GM12878 (cell line): ENCODE data around the gene HOMER2. TPM values are rescaled to one million over a fixed set of nuclear protein-coding genes. Genes with fewer than 3 reads are reported as not detected.

Experiments
- ATAC-seq: fragments of 200-7000 bp; cut with Tn5 transposase; 3 replicates; pipeline ENCODE4 v1.9.1; 2020; ENCODE audit warnings: mild to moderate bottlenecking, moderate library complexity
- BruUV-seq: library from RNA; stranded (reverse); fragments of 400-500 nt; replicated peaks from 2 replicates; lab custom pipeline; 2021; lab: Mats Ljungman, UMichigan
- CTCF ChIA-PET: fragments of 300-600 bp; sonication (Branson Sonifier 250); formaldehyde crosslinking; extraction: SDS; loops from one replicate; lab custom pipeline; 2021; ENCODE audit warnings: inconsistent platforms; lab: Yijun Ruan, JAX
- POLR2A ChIA-PET: fragments of 350-600 bp; formaldehyde crosslinking; extraction: SDS; loops from one replicate; lab custom pipeline; 2021; ENCODE audit warnings: inconsistent platforms; lab: Charles Lee
- RAD21 ChIA-PET: fragments of 300-600 bp; sonication (Branson Sonifier 250); formaldehyde crosslinking; loops from one replicate; lab custom pipeline; 2023; ENCODE audit warnings: antibody characterized with exemption; ENCODE audit not compliant: unreplicated experiment; lab: Charles Lee
- SMC1A ChIA-PET: fragments of 300-600 bp; sonication (Branson Sonifier 250); formaldehyde crosslinking; loops from one replicate; lab custom pipeline; 2023; ENCODE audit not compliant: unreplicated experiment, uncharacterized antibody; lab: Charles Lee
- DNase-seq: peaks from one replicate; pipeline ENCODE4 v3.0.0-alpha.2; 2011; ENCODE audit warnings: low read depth, low spot score
- FAIRE-seq: peaks from 3 replicates; lab custom pipeline; 2011; peaks lifted over from hg19 to GRCh38; lab: Jason Lieb, UNC
- H2AFZ ChIP-seq: 2 replicates; pipeline ENCODE4 v1.6.0; 2011; ENCODE audit warnings: low read depth, low read length, control low read depth; ENCODE audit not compliant: control insufficient read depth
- H3K27ac ChIP-seq: 2 replicates; pipeline ENCODE4 v1.5.1; 2011; ENCODE audit warnings: control low read depth; ENCODE audit not compliant: control insufficient read depth, insufficient read depth
- H3K27me3 ChIP-seq, 2 experiments: replicated peaks in 1 of 2; 2 replicates each; pipeline versions ENCODE4 v1.6.0 to v1.6.1; 2011; ENCODE audit warnings: low read length in 1 of 2; ENCODE audit not compliant: control insufficient read depth in 2 of 2, insufficient read depth in 2 of 2
- H3K36me3 ChIP-seq, 2 experiments: 2 replicates each; pipeline ENCODE4 v1.5.1; 2011; ENCODE audit warnings: low read length in 1 of 2; ENCODE audit not compliant: control insufficient read depth in 2 of 2, insufficient read depth in 2 of 2
- H3K4me1 ChIP-seq: 2 replicates; pipeline ENCODE4 v1.6.1; 2011; ENCODE audit warnings: mild to moderate bottlenecking, low read length, moderate library complexity, mixed read lengths; ENCODE audit not compliant: control insufficient read depth, insufficient read depth
- H3K4me2 ChIP-seq: 2 replicates; pipeline ENCODE4 v1.6.0; 2011; ENCODE audit warnings: control low read depth; ENCODE audit not compliant: control insufficient read depth, insufficient read depth
- H3K4me3 ChIP-seq: fragments of 200-600 bp; sonication (generic); 2 replicates; pipeline ENCODE4 v1.5.1; 2016
- H3K79me2 ChIP-seq: 2 replicates; pipeline ENCODE4 v1.6.0; 2011; ENCODE audit warnings: low read length; ENCODE audit not compliant: control insufficient read depth, insufficient read depth
- H3K9ac ChIP-seq: 2 replicates; pipeline ENCODE4 v1.8.0; 2011; ENCODE audit warnings: low read length, control low read depth, mixed read lengths; ENCODE audit not compliant: control insufficient read depth, insufficient read depth
- H3K9me3 ChIP-seq: replicated peaks from 3 replicates; pipeline ENCODE4 v1.5.1; 2011; ENCODE audit warnings: mild to moderate bottlenecking, low read length; ENCODE audit not compliant: control insufficient read depth, insufficient read depth
- H4K20me1 ChIP-seq: 2 replicates; pipeline ENCODE4 v1.6.0; 2011; ENCODE audit not compliant: control insufficient read depth, insufficient read depth
- BRCA1 ChIP-seq: IDR thresholded peaks from 2 replicates; pipeline ENCODE4 v1.6.1; 2011; ENCODE audit warnings: low read depth, low read length, improper control_type of control experiment
- JUND ChIP-seq: IDR thresholded peaks from 2 replicates; pipeline ENCODE4 v1.6.1; 2012; ENCODE audit warnings: low read depth, mild to moderate bottlenecking, low read length, improper control_type of control experiment, moderate library complexity
- MTA2 ChIP-seq: fragments of 450-650 bp; IDR thresholded peaks from 2 replicates; pipeline ENCODE4 v1.6.1; 2016; ENCODE audit warnings: low read depth, mild to moderate bottlenecking, moderate library complexity
- RELB ChIP-seq: fragments of 450-650 bp; IDR thresholded peaks from 2 replicates; pipeline ENCODE4 v1.6.1; 2017; ENCODE audit warnings: low read depth, mild to moderate bottlenecking, moderate library complexity
- TAF1 ChIP-seq: IDR thresholded peaks from 2 replicates; pipeline ENCODE4 v1.6.1; 2011; ENCODE audit warnings: mild to moderate bottlenecking, low read depth, low read length, borderline replicate concordance
- YBX1 ChIP-seq: fragments of 450-650 bp; IDR thresholded peaks from 2 replicates; pipeline ENCODE4 v1.6.1; 2016; ENCODE audit warnings: antibody characterized with exemption
- WGBS: methylation state at CpG from one replicate; pipeline ENCODE4 v1.1.6; 2016; ENCODE audit warnings: low lambda C conversion rate; ENCODE audit not compliant: insufficient replicate concordance, insufficient coverage; ENCODE audit errors: missing lambda C conversion rate; 5-methylcytosine and 5-hydroxymethylcytosine counted together
- in situ Hi-C: fragments of 300-500 bp; cut with MboI; formaldehyde crosslinking; loops from 9 replicates; pipeline ENCODE4 v1.14.3; 2018; ENCODE audit warnings: mixed read lengths
- intact Hi-C: fragments of 100-400 bp; cut with micrococcal nuclease; formaldehyde crosslinking; loops from one replicate; pipeline ENCODE4 v1.14.2; 2022; ENCODE audit not compliant: unreplicated experiment
- polyA plus RNA-seq, 11 experiments: library from polyadenylated mRNA; depleted of rRNA in 4 of 11; unstranded in 6 of 11; stranded (reverse) in 5 of 11; fragments of >200 nt; fragmentation: Nextera tagmentation in 4 of 11; fragmentation: Illumina TruSeq in 1 of 11; extraction: Ambion mirVana in 4 of 11; extraction: Trizol in 1 of 11; gene quantifications; 1 replicate in 1 of 11; 2 replicates in 10 of 11; pipeline versions ENCODE4 v1.2.1 to v1.2.3, GENCODE V29; 2011 to 2016; ENCODE audit warnings: inconsistent platforms in 2 of 11, missing spikeins in 2 of 11, low read depth in 1 of 11
- total RNA-seq, 4 experiments: library from RNA; depleted of rRNA in 3 of 4; stranded (reverse); fragments of >200 nt in 3 of 4; fragmentation: Illumina TruSeq in 1 of 4; extraction: Trizol in 1 of 4; gene quantifications; 2 replicates each; pipeline versions ENCODE4 v1.2.1 to v1.2.3, GENCODE V29; 2013 to 2021
- TF ChIP-seq, protein P1 (sequence below): fragments of 450-650 bp; IDR thresholded peaks from 2 replicates; pipeline ENCODE4 v1.6.1; 2018; ENCODE audit warnings: borderline replicate concordance, mild to moderate bottlenecking; ENCODE audit not compliant: partially characterized antibody
- TF ChIP-seq, protein P2 (sequence below): IDR thresholded peaks from 2 replicates; pipeline ENCODE4 v1.6.1; 2012; ENCODE audit warnings: improper control_type of control experiment, low read depth, low read length; ENCODE audit not compliant: insufficient replicate concordance
- TF ChIP-seq, protein P3 (sequence below): fragments of 450-650 bp; formaldehyde crosslinking; IDR thresholded peaks from 2 replicates; pipeline ENCODE4 v1.4.0; 2020; ENCODE audit warnings: mild to moderate bottlenecking, moderate library complexity

The HOMER2 gene
- total and polyA plus RNA-seq, 10 of the 15 experiments (the other 5 are each of a cell fraction or from before 2014, with no cell fraction given), result 0.60 to 5.0 (median 1.8) TPM

GRCh38 chr15:82901114-82901805, 51.3 kb downstream of the HOMER2 start:
- TF ChIP-seq, protein P1, sequence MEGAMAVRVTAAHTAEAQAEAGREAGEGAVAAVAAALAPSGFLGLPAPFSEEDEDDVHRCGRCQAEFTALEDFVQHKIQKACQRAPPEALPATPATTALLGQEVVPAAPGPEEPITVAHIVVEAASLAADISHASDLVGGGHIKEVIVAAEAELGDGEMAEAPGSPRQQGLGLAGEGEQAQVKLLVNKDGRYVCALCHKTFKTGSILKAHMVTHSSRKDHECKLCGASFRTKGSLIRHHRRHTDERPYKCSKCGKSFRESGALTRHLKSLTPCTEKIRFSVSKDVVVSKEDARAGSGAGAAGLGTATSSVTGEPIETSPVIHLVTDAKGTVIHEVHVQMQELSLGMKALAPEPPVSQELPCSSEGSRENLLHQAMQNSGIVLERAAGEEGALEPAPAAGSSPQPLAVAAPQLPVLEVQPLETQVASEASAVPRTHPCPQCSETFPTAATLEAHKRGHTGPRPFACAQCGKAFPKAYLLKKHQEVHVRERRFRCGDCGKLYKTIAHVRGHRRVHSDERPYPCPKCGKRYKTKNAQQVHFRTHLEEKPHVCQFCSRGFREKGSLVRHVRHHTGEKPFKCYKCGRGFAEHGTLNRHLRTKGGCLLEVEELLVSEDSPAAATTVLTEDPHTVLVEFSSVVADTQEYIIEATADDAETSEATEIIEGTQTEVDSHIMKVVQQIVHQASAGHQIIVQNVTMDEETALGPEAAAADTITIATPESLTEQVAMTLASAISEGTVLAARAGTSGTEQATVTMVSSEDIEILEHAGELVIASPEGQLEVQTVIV, result no peak
- TF ChIP-seq MTA2 (no peak), RELB (no peak), YBX1 (no peak), JUND (no peak), TAF1 (no peak), BRCA1 (no peak)
- TF ChIP-seq, protein P2, sequence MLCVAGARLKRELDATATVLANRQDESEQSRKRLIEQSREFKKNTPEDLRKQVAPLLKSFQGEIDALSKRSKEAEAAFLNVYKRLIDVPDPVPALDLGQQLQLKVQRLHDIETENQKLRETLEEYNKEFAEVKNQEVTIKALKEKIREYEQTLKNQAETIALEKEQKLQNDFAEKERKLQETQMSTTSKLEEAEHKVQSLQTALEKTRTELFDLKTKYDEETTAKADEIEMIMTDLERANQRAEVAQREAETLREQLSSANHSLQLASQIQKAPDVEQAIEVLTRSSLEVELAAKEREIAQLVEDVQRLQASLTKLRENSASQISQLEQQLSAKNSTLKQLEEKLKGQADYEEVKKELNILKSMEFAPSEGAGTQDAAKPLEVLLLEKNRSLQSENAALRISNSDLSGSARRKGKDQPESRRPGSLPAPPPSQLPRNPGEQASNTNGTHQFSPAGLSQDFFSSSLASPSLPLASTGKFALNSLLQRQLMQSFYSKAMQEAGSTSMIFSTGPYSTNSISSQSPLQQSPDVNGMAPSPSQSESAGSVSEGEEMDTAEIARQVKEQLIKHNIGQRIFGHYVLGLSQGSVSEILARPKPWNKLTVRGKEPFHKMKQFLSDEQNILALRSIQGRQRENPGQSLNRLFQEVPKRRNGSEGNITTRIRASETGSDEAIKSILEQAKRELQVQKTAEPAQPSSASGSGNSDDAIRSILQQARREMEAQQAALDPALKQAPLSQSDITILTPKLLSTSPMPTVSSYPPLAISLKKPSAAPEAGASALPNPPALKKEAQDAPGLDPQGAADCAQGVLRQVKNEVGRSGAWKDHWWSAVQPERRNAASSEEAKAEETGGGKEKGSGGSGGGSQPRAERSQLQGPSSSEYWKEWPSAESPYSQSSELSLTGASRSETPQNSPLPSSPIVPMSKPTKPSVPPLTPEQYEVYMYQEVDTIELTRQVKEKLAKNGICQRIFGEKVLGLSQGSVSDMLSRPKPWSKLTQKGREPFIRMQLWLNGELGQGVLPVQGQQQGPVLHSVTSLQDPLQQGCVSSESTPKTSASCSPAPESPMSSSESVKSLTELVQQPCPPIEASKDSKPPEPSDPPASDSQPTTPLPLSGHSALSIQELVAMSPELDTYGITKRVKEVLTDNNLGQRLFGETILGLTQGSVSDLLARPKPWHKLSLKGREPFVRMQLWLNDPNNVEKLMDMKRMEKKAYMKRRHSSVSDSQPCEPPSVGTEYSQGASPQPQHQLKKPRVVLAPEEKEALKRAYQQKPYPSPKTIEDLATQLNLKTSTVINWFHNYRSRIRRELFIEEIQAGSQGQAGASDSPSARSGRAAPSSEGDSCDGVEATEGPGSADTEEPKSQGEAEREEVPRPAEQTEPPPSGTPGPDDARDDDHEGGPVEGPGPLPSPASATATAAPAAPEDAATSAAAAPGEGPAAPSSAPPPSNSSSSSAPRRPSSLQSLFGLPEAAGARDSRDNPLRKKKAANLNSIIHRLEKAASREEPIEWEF, result no peak
- TF ChIP-seq, protein P3, sequence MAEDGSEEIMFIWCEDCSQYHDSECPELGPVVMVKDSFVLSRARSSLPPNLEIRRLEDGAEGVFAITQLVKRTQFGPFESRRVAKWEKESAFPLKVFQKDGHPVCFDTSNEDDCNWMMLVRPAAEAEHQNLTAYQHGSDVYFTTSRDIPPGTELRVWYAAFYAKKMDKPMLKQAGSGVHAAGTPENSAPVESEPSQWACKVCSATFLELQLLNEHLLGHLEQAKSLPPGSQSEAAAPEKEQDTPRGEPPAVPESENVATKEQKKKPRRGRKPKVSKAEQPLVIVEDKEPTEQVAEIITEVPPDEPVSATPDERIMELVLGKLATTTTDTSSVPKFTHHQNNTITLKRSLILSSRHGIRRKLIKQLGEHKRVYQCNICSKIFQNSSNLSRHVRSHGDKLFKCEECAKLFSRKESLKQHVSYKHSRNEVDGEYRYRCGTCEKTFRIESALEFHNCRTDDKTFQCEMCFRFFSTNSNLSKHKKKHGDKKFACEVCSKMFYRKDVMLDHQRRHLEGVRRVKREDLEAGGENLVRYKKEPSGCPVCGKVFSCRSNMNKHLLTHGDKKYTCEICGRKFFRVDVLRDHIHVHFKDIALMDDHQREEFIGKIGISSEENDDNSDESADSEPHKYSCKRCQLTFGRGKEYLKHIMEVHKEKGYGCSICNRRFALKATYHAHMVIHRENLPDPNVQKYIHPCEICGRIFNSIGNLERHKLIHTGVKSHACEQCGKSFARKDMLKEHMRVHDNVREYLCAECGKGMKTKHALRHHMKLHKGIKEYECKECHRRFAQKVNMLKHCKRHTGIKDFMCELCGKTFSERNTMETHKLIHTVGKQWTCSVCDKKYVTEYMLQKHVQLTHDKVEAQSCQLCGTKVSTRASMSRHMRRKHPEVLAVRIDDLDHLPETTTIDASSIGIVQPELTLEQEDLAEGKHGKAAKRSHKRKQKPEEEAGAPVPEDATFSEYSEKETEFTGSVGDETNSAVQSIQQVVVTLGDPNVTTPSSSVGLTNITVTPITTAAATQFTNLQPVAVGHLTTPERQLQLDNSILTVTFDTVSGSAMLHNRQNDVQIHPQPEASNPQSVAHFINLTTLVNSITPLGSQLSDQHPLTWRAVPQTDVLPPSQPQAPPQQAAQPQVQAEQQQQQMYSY (CRISPR knock-in tag), result no peak
- H3K4me3 ChIP-seq, result no peak overlapping the region
- peaks cover 1 to 2% of the 10 kb centered on the region in 2 experiments; a peak in 1 of 4 replicates for H3K27me3 ChIP-seq
- H2AFZ ChIP-seq, result no peak overlapping the region
- ChIA-PET CTCF (no interaction called here), RAD21 (interaction anchor here (0.6 kb wide), 1 partner anchor 481 kb away, joined by 4 read pairs; no protein-coding TSS in a partner anchor), POLR2A (no interaction called here), SMC1A (interaction anchor here (0.7 to 1.1 kb wide), 2 partner anchors 14 to 69 kb away, joined by 3 to 5 read pairs; no protein-coding TSS in a partner anchor)
- in situ Hi-C loops (no loop called here), intact Hi-C loops (no loop called here)
- ATAC-seq, result no peak
- no peaks in the 10 kb centered on the region for H3K79me2 ChIP-seq
- no peaks in the 10 kb centered on the region for H3K4me1 ChIP-seq
- 52% methylated on average over 6 of the region's 6 CpGs for WGBS
- H3K27ac ChIP-seq, result no peak overlapping the region
- H3K36me3 ChIP-seq, result no peaks in the 10 kb centered on the region
- DNase-seq, result no peak
- no TSS peak for BruUV-seq
- no peak overlapping the region for H3K4me2 ChIP-seq
- no peaks in the 10 kb centered on the region for H3K9me3 ChIP-seq
- no peaks in the 10 kb centered on the region for H4K20me1 ChIP-seq
- H3K9ac ChIP-seq, result no peak overlapping the region
- FAIRE-seq, result no peak
